GM12878 (cell line): ENCODE measurements around the gene RSPRY1. TPM values are rescaled to one million over a fixed set of nuclear protein-coding genes. Genes with fewer than 3 reads are reported as not detected.

ENCODE experiments used
- ATAC-seq: fragments of 200-7000 bp; cut with Tn5 transposase; 3 replicates; pipeline ENCODE4 v1.9.1; 2020; ENCODE audit warnings: mild to moderate bottlenecking, moderate library complexity
- BruUV-seq: library from RNA; stranded (reverse); fragments of 400-500 nt; replicated peaks from 2 replicates; lab custom pipeline; 2021; lab: Mats Ljungman, UMichigan
- CTCF ChIA-PET: fragments of 300-600 bp; sonication (Branson Sonifier 250); formaldehyde crosslinking; extraction: SDS; loops from one replicate; lab custom pipeline; 2021; ENCODE audit warnings: inconsistent platforms; lab: Yijun Ruan, JAX
- POLR2A ChIA-PET: fragments of 350-600 bp; formaldehyde crosslinking; extraction: SDS; loops from one replicate; lab custom pipeline; 2021; ENCODE audit warnings: inconsistent platforms; lab: Charles Lee
- RAD21 ChIA-PET: fragments of 300-600 bp; sonication (Branson Sonifier 250); formaldehyde crosslinking; loops from one replicate; lab custom pipeline; 2023; ENCODE audit warnings: antibody characterized with exemption; ENCODE audit not compliant: unreplicated experiment; lab: Charles Lee
- SMC1A ChIA-PET: fragments of 300-600 bp; sonication (Branson Sonifier 250); formaldehyde crosslinking; loops from one replicate; lab custom pipeline; 2023; ENCODE audit not compliant: unreplicated experiment, uncharacterized antibody; lab: Charles Lee
- DNase-seq: peaks from one replicate; pipeline ENCODE4 v3.0.0-alpha.2; 2011; ENCODE audit warnings: low read depth, low spot score
- FAIRE-seq: peaks from 3 replicates; lab custom pipeline; 2011; peaks lifted over from hg19 to GRCh38; lab: Jason Lieb, UNC
- H2AFZ ChIP-seq: 2 replicates; pipeline ENCODE4 v1.6.0; 2011; ENCODE audit warnings: low read depth, low read length, control low read depth; ENCODE audit not compliant: control insufficient read depth
- H3K27ac ChIP-seq: 2 replicates; pipeline ENCODE4 v1.5.1; 2011; ENCODE audit warnings: control low read depth; ENCODE audit not compliant: control insufficient read depth, insufficient read depth
- H3K27me3 ChIP-seq, 2 experiments: replicated peaks in 1 of 2; 2 replicates each; pipeline versions ENCODE4 v1.6.0 to v1.6.1; 2011; ENCODE audit warnings: low read length in 1 of 2; ENCODE audit not compliant: control insufficient read depth in 2 of 2, insufficient read depth in 2 of 2
- H3K36me3 ChIP-seq, 2 experiments: 2 replicates each; pipeline ENCODE4 v1.5.1; 2011; ENCODE audit warnings: low read length in 1 of 2; ENCODE audit not compliant: control insufficient read depth in 2 of 2, insufficient read depth in 2 of 2
- H3K4me1 ChIP-seq: 2 replicates; pipeline ENCODE4 v1.6.1; 2011; ENCODE audit warnings: mild to moderate bottlenecking, low read length, moderate library complexity, mixed read lengths; ENCODE audit not compliant: control insufficient read depth, insufficient read depth
- H3K4me2 ChIP-seq: 2 replicates; pipeline ENCODE4 v1.6.0; 2011; ENCODE audit warnings: control low read depth; ENCODE audit not compliant: control insufficient read depth, insufficient read depth
- H3K4me3 ChIP-seq: fragments of 200-600 bp; sonication (generic); 2 replicates; pipeline ENCODE4 v1.5.1; 2016
- H3K79me2 ChIP-seq: 2 replicates; pipeline ENCODE4 v1.6.0; 2011; ENCODE audit warnings: low read length; ENCODE audit not compliant: control insufficient read depth, insufficient read depth
- H3K9ac ChIP-seq: 2 replicates; pipeline ENCODE4 v1.8.0; 2011; ENCODE audit warnings: low read length, control low read depth, mixed read lengths; ENCODE audit not compliant: control insufficient read depth, insufficient read depth
- H3K9me3 ChIP-seq: replicated peaks from 3 replicates; pipeline ENCODE4 v1.5.1; 2011; ENCODE audit warnings: mild to moderate bottlenecking, low read length; ENCODE audit not compliant: control insufficient read depth, insufficient read depth
- H4K20me1 ChIP-seq: 2 replicates; pipeline ENCODE4 v1.6.0; 2011; ENCODE audit not compliant: control insufficient read depth, insufficient read depth
- ATF7 ChIP-seq: fragments of 450-650 bp; IDR thresholded peaks from 2 replicates; pipeline ENCODE4 v1.6.1; 2016; ENCODE audit warnings: low read depth, mild to moderate bottlenecking
- IKZF1 ChIP-seq: fragments of 450-650 bp; conservative IDR thresholded peaks from 2 replicates; pipeline ENCODE4 v1.6.1; 2017; ENCODE audit warnings: antibody characterized with exemption, mild to moderate bottlenecking
- IKZF2 ChIP-seq, 2 experiments: fragments of 450-650 bp; IDR thresholded peaks; 2 replicates each; pipeline ENCODE4 v1.6.1; 2017; ENCODE audit warnings: mild to moderate bottlenecking in 2 of 2, moderate library complexity in 2 of 2
- MYB ChIP-seq: fragments of 150-350 bp; IDR thresholded peaks from 2 replicates; pipeline ENCODE4 v1.6.1; 2014; ENCODE audit warnings: mild to moderate bottlenecking, low read depth, low read length, borderline replicate concordance
- NFIC ChIP-seq: IDR thresholded peaks from 2 replicates; pipeline ENCODE4 v1.6.1; 2012; ENCODE audit warnings: low read depth, mild to moderate bottlenecking, inconsistent platforms, low read length, moderate library complexity
- PML ChIP-seq: IDR thresholded peaks from 2 replicates; pipeline ENCODE4 v1.6.1; 2012; ENCODE audit warnings: low read length, inconsistent platforms
- RELB ChIP-seq: fragments of 450-650 bp; IDR thresholded peaks from 2 replicates; pipeline ENCODE4 v1.6.1; 2017; ENCODE audit warnings: low read depth, mild to moderate bottlenecking, moderate library complexity
- RUNX3 ChIP-seq: IDR thresholded peaks from 2 replicates; pipeline ENCODE4 v1.6.1; 2012; ENCODE audit warnings: low read length, inconsistent platforms
- SPI1 ChIP-seq: IDR thresholded peaks from 2 replicates; pipeline ENCODE4 v1.6.1; 2011; ENCODE audit warnings: low read depth, mild to moderate bottlenecking, low read length, moderate library complexity, borderline replicate concordance; ENCODE audit not compliant: insufficient read depth
- YBX1 ChIP-seq: fragments of 450-650 bp; IDR thresholded peaks from 2 replicates; pipeline ENCODE4 v1.6.1; 2016; ENCODE audit warnings: antibody characterized with exemption
- YY1 ChIP-seq: IDR thresholded peaks from 2 replicates; pipeline ENCODE4 v1.6.1; 2011; ENCODE audit warnings: low read depth, mild to moderate bottlenecking, low read length
- WGBS: methylation state at CpG from one replicate; pipeline ENCODE4 v1.1.6; 2016; ENCODE audit warnings: low lambda C conversion rate; ENCODE audit not compliant: insufficient replicate concordance, insufficient coverage; ENCODE audit errors: missing lambda C conversion rate; 5-methylcytosine and 5-hydroxymethylcytosine counted together
- in situ Hi-C: fragments of 300-500 bp; cut with MboI; formaldehyde crosslinking; loops from 9 replicates; pipeline ENCODE4 v1.14.3; 2018; ENCODE audit warnings: mixed read lengths
- intact Hi-C: fragments of 100-400 bp; cut with micrococcal nuclease; formaldehyde crosslinking; loops from one replicate; pipeline ENCODE4 v1.14.2; 2022; ENCODE audit not compliant: unreplicated experiment
- polyA plus RNA-seq, 11 experiments: library from polyadenylated mRNA; depleted of rRNA in 4 of 11; unstranded in 6 of 11; stranded (reverse) in 5 of 11; fragments of >200 nt; fragmentation: Nextera tagmentation in 4 of 11; fragmentation: Illumina TruSeq in 1 of 11; extraction: Ambion mirVana in 4 of 11; extraction: Trizol in 1 of 11; gene quantifications; 1 replicate in 1 of 11; 2 replicates in 10 of 11; pipeline versions ENCODE4 v1.2.1 to v1.2.3, GENCODE V29; 2011 to 2016; ENCODE audit warnings: inconsistent platforms in 2 of 11, missing spikeins in 2 of 11, low read depth in 1 of 11
- total RNA-seq, 4 experiments: library from RNA; depleted of rRNA in 3 of 4; stranded (reverse); fragments of >200 nt in 3 of 4; fragmentation: Illumina TruSeq in 1 of 4; extraction: Trizol in 1 of 4; gene quantifications; 2 replicates each; pipeline versions ENCODE4 v1.2.1 to v1.2.3, GENCODE V29; 2013 to 2021

The RSPRY1 gene
- total and polyA plus RNA-seq, 10 of the 15 experiments (the other 5 are each of a cell fraction or from before 2014, with no cell fraction given) = 18.5 to 57.0 (median 41.2) TPM

DNA sequence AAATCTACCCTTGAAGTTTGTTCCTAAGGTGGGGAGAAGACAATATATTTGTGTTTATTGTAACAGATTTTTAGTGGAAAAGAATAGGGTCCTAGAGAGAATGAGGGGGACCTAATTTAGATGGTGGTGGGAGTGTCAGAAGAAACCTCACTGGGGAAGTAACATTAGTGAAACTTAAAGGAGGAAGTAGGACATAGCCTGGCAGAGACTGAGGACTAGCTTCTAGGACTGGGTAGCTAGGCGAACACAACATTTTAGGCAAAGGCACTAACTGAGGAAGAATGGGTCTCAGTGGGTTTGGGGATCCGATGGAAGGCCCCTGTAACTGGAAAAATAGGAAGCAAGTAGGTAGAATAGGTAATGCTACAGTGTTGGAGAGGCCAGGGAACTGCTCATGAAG, 54.7 kb downstream of the RSPRY1 start:
- DNase-seq (no peak), FAIRE-seq (no peak)
- H3K27ac ChIP-seq = no peak overlapping the region
- no peaks in the 10 kb centered on the region for H3K27me3 ChIP-seq
- H3K9ac ChIP-seq = no peak overlapping the region
- BruUV-seq = no TSS peak
- in situ Hi-C loops = no loop called here
- no peaks in the 10 kb centered on the region for H4K20me1 ChIP-seq
- 26% methylated on average over 2 of the region's 2 CpGs for WGBS
- SMC1A ChIA-PET = interaction anchor here (0.7 to 8.4 kb wide), 10 partner anchors 8 to 177 kb away, joined by 3 to 39 read pairs (median 5); partner anchors contain the start of genes PSME3IP1 and RSPRY1
- CTCF ChIA-PET = interaction anchor here (0.5 to 4.3 kb wide), 10 partner anchors 40 to 274 kb away, joined by 3 to 19 read pairs (median 4); partner anchors contain the start of gene CPNE2
- peaks cover 0 to 18% of the 10 kb centered on the region in 2 experiments; a peak in 2 of 4 replicates for H3K36me3 ChIP-seq
- no peak overlapping the region for H3K4me2 ChIP-seq
- POLR2A ChIA-PET = interaction anchor here (0.5 to 7.1 kb wide), 6 partner anchors 10 to 59 kb away, joined by 3 to 35 read pairs (median 4); partner anchors contain the start of genes PSME3IP1 and RSPRY1
- TF ChIP-seq SPI1 (peak; percentile 78), MYB (no peak), RELB (0 out of 2 replicates have a peak, but pooled peaks have one; percentile 20), YBX1 (no peak), ATF7 (no peak), NFIC (peak; percentile 23; the same call in 1 of the 2 replicates), PML (peak; percentile 49; the same call in 1 of the 2 replicates), YY1 (no peak), IKZF1 (peak; percentile 42; the same call in 1 of the 2 replicates), RUNX3 (peak; percentile 25; the same call in 1 of the 2 replicates), IKZF2 (IDR thresholded peaks at IDR 0.05) (peak; percentile 15 to 21; a peak in 2 of 4 replicates)
- TF ChIP-seq, all 136 proteins: peak for 7
- peak; percentile 11; the same call in 2 of the 3 replicates for ATAC-seq
- no peak overlapping the region for H3K4me3 ChIP-seq
- intact Hi-C loops = no loop called here
- RAD21 ChIA-PET = interaction anchor here (0.6 to 3.3 kb wide), 8 partner anchors 20 to 271 kb away, joined by 3 to 14 read pairs (median 3); partner anchors contain the start of genes PSME3IP1 and RSPRY1
- H3K4me1 ChIP-seq = peaks cover 17% of the 10 kb centered on the region; the same call in 1 of the 2 replicates
- H3K79me2 ChIP-seq = peaks cover 3% of the 10 kb centered on the region
- H2AFZ ChIP-seq = no peak overlapping the region
- no peaks in the 10 kb centered on the region for H3K9me3 ChIP-seq
